ENCODE results near the gene AKR1C3.
"Not testable (repeated sequence)": the region's sequence is repeated elsewhere in the genome, so short reads cannot be mapped to it uniquely, and the experiment has no call there.

Gene AKR1C3

DNA sequence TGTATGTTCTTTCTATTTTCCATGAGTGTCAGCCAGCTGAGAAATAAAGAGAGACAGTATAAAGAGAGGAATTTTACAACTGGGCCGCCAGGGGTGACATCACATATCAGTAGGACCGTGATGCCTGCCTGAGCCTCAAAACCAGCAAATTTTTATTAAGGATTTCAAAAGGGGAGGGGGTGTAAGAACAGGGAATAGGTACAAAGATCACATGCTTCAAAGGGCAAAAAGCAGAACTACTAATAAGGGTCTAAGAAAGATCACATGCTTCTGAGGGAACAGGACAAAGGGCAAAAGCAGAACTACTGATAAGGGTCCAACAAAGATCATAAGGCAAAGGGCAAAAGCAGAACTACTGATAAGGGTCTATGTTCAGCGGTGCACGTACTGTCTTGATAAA lies 43.5 kb downstream of the AKR1C3 start:
- DNase-seq (ENCODE audit: low spot score) = not testable (repeated sequence)

DNA sequence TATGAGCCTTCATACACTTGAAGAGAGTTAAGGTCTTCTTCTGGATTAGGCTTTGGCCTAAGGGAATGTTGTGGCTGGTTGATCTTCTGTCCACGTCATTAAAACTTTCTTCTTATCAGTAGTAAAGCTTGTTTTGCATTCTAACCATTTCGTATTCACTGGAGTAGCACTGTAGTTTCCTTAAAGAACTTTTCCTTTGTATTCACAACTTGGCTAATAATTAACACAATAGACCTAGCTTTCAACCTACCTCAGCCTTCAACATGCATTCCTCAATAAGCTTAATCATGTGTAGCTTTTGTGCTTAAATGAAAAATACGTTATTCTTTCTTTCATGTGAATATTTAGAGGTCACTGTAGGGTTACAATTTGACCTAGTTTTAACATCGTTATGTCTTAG lies 48.0 kb downstream of the AKR1C3 start:
- no peak for DNase-seq (ENCODE audit: low spot score)

DNA sequence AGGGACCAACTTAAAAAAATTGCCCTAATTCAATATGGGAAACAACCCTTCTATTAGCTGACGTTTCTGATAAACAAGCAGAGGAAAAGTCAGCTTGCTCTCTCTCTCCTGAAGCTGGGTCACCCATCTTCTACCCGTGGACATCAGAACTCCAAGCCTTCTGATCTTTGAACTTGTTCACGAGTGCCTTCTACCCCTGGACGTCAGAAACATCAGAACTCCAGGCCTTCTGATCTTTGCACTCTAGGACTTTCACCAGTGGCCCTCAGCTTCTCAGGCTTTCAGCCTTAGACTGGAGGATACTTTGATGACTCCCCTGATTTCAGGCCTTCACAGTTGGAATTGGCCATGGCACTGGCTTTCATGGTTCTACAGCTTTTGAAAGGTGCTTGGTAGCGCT lies 48.9 kb downstream of the AKR1C3 start:
- no peak for DNase-seq (ENCODE audit: low spot score)

DNA sequence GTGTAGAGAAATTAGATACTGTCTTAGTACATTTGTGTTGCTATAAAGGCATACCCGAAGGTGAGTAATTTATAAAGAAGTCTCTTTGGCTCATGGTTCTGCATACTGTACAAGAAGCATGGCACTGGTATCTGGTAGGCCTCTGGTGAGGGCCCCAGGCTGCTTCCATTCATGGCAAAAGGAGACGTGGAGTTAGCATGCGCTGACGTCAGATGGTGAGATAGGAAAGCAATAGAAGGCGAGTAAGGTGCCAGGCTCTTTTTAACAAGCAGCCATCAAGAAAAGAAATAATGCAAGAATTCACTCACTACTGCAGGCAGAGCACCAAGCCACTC lies 52.7 kb downstream of the AKR1C3 start:
- no peak for DNase-seq (ENCODE audit: low spot score)

DNA sequence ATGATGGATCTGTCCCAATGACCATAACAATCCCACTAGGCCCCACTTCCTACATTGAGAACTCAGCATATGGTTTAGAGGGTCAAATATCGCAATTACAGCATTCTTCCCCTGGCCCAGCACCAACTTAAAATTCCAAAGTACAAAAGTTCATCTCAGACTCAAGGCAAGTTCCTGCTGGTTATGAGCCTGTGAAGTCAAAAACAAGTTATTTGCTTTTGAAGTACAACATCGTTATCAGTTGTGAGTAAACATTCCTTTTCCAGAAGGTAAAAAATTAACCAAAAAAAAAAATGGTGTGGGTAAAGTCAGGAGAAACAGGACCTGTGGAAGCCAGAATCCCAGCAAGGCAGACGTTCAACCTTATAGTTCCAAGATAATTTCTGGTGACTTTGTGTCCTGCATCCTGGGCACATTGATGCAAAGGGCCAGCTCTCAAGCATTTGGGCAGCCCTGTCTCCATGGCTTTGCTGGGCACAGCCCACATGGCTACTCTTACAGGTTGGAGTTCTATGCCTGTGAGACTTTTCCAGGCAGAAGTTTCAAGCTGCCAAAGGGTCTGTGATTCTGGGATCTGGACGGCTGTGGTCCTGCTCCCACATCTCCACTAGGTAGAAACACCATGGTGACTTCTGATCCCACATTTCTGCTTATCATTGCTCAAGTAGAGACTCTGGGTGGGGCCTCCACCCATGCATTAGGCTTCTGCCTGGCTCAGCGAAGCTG lies 53.2 kb downstream of the AKR1C3 start:
- DNase-seq (ENCODE audit: low spot score) = no peak

DNA sequence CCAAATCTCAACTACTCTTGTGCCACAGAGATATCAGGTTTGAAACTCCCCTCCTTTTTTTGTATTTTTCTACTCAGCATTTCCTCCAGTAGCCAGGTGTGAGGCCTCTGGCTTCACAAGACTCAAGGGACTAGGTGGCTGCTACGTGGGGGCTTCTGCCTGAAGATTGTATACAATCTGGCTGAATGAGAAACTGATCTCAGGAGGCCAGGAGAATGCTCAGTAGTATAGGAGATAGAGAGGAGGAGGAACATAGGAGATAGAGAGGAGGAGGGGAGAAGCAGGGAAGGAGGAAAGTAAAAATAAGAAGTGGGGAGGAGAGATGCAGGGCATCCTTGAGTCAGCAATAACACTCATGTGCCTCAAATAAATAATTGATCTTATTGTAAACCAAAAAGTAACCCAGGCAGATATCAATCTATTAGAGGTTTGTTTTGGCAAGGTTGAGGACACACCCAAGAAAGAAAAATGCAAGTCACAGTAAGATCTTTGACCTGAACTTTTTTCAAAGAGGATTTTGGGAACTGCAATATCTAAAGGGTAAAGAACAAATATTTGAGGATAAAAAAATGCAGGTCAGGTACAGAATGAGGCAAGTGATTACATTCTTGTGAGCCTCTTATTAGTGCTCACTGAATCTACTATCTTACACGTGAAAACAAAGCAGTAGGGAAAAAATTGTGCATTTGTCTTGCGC lies 53.9 kb downstream of the AKR1C3 start:
- DNase-seq (ENCODE audit: low spot score) = no peak

DNA sequence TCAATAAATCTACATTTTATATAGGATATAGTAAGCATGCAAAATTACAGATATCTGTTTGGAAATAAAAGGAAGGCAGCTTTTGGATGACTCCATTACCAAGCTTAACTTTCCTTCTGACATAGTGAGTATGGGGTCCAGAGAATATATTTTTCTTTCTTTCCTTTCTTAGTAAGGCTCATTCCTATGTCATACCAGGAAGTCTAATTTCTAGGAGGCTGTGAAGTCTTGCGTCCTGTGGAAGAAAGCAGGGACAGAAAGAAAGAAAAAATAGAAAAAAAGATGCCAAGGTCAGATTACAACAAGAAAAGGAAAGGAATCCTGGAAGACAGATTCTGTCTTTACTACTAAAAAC lies 54.4 kb downstream of the AKR1C3 start:
- DNase-seq (ENCODE audit: low spot score) = no peak

DNA sequence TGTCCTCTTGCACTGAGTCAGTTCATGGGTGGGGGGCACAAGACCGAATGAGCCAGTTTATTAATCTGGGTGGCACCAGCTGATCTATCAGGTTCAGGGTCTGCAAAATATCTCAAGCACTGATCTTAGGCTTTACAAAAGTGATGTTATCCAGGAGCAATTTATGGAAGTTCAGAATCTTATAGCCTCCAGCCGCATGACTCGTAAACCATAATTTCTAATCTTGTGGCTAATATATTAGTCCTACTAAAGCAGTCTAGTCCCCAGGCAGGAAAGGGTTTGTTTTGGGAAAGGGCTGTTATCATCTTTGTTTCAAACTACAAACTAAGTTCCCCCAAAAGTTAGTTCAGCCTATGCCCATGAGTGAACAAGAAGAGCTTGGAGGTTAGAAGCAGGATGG lies 56.9 kb downstream of the AKR1C3 start:
- DNase-seq (ENCODE audit: low spot score) = no peak

DNA sequence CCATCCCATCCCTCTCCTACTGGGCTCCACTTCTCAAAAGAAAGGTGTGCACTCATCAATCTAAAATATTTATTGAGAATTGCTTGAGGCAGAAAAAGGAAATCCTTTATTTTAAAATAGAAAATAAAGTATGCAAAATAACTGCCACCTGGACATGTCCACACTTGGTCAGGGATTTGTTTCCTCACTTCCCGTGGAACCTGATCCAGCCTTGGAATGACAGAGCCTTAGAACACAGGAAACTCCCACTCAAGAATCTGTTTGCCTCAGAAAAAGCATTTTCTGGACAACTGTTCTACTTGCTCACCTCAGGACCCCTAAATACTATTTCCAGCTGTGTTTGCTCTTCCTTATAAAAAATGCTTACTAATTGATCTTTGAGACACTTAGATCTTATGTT lies 61.7 kb downstream of the AKR1C3 start:
- DNase-seq (ENCODE audit: low spot score) = no peak

Data from SW480 (cell line).